ENCODE measurements around the gene TRIM13. TPM values are rescaled to one million over a fixed set of nuclear protein-coding genes. Genes with fewer than 3 reads are reported as not detected.
"Not testable (repeated sequence)": the region's sequence is repeated elsewhere in the genome, so short reads cannot be mapped to it uniquely, and the experiment has no call there.

TRIM13 gene
- total RNA-seq, 1 donor from 2014 or later = 18.8 TPM

DNA sequence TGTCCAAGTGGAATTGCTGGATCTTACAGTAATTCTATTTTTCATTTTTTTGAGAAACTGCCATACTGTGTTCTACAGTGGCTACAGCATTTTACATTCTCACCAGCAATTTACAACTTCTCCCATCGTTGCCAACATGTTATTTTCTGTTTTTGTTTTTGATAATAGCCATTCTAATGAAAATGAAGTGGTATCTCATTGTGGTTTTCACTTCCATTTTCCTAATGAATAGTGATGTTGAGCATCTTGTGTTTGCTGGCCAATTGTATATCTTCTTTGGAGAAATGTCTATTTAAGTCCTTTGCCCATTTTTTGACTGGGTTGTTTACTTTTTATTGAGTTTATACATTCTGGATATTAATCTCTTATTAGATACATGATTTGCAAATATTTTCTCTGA, 57.0 kb downstream of the TRIM13 start:
- H3K9me3 ChIP-seq (ENCODE audit: control insufficient read depth in 3 of 3, low read length in 3 of 3) = no peaks in the 10 kb centered on the region
- no peak overlapping the region for H3K27ac ChIP-seq (ENCODE audit: low read depth, low read length)
- H3K36me3 ChIP-seq (ENCODE audit: control insufficient read depth in 3 of 3, insufficient read depth in 3 of 3, low read length in 3 of 3) = peaks cover 0 to 6% (median 2%) of the 10 kb centered on the region in 3 donors
- no peaks in the 10 kb centered on the region for H3K27me3 ChIP-seq (ENCODE audit: control insufficient read depth in 3 of 3, insufficient read depth in 3 of 3, low read length in 3 of 3)
- H3K4me1 ChIP-seq (ENCODE audit: control insufficient read depth in 3 of 3, insufficient read depth in 3 of 3, low read length in 3 of 3) = no peaks in the 10 kb centered on the region
- no peak overlapping the region for H3K9ac ChIP-seq (ENCODE audit: low read depth in 1 of 3, low read length in 3 of 3)
- no peak overlapping the region for H3K4me3 ChIP-seq (ENCODE audit: low read length in 3 of 3)

DNA sequence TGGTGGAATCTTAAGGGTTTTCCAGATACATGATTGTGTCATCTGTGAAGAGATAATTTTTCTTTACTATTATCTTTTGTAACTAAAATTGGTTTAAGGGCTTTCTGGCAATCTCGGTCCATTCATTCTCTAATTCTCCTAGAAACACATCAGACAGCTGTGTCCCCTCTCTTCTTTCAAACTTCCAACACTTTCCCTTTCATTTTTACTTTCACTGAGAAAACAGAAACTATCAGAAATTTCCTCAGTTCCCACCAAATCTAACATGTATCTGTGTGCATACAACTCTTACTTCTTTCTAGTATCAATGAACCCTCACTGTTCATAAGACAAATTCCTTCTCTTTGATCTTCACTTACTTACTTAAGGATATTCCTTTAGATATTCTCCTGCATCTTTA, 58.6 kb downstream of the TRIM13 start:
- Histone ChIP-seq H3K27me3 (ENCODE audit: control insufficient read depth in 3 of 3, insufficient read depth in 3 of 3, low read length in 3 of 3) (no peaks in the 10 kb centered on the region), H3K9me3 (ENCODE audit: control insufficient read depth in 3 of 3, low read length in 3 of 3) (no peaks in the 10 kb centered on the region), H3K4me1 (ENCODE audit: control insufficient read depth in 3 of 3, insufficient read depth in 3 of 3, low read length in 3 of 3) (no peaks in the 10 kb centered on the region), H3K36me3 (ENCODE audit: control insufficient read depth in 3 of 3, insufficient read depth in 3 of 3, low read length in 3 of 3) (peaks cover 0 to 7% (median 2%) of the 10 kb centered on the region in 3 donors), H3K27ac (ENCODE audit: low read depth, low read length) (no peak overlapping the region), H3K4me3 (ENCODE audit: low read length in 3 of 3) (no peak overlapping the region), H3K9ac (ENCODE audit: low read depth in 1 of 3, low read length in 3 of 3) (no peak overlapping the region)

DNA sequence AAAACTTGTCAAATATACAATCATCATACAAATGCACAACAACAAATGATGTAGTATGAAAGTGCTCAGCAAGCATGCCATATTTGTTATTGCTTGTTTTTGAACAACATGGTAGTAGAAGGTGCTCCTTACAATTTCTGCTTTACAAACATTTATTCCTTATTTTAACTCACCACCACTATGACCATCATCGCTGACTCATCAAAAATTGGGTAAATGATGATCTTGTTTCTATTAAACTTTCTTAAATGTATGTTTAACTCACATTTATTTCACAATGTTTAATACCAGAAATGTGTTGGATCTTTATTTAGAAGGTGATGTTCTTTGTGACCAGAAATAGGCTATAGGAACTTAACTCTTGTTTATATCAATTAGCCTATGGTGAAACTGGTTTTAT, 63.9 kb downstream of the TRIM13 start:
- Histone ChIP-seq H3K9ac (ENCODE audit: low read depth in 1 of 3, low read length in 3 of 3) (no peak overlapping the region), H3K36me3 (ENCODE audit: control insufficient read depth in 3 of 3, insufficient read depth in 3 of 3, low read length in 3 of 3) (peaks cover 0 to 10% (median 2%) of the 10 kb centered on the region in 3 donors), H3K27me3 (ENCODE audit: control insufficient read depth in 3 of 3, insufficient read depth in 3 of 3, low read length in 3 of 3) (no peaks in the 10 kb centered on the region), H3K4me3 (ENCODE audit: low read length in 3 of 3) (no peak overlapping the region), H3K27ac (ENCODE audit: low read depth, low read length) (no peak overlapping the region), H3K9me3 (ENCODE audit: control insufficient read depth in 3 of 3, low read length in 3 of 3) (no peaks in the 10 kb centered on the region), H3K4me1 (ENCODE audit: control insufficient read depth in 3 of 3, insufficient read depth in 3 of 3, low read length in 3 of 3) (no peaks in the 10 kb centered on the region)

DNA sequence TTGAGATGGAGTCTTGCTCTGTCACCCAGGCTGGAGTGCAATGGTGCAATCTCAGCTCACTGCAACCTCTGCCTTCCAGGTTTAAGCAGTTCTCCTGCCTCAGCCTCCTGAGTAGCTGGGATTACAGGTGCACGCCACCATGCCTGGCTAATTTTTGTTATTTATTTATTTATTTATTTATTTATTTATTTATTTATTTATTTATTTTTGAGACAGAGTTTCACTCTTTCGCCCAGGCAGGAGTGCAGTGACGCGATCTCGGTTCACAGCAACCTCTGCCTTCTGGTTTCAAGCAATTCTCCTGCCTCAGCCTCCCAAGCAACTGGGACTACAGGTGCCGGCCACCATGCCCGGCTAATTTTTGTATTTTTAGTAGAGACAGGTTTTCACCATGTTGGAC, 65.5 kb downstream of the TRIM13 start:
- not testable (repeated sequence) for H3K27ac ChIP-seq (ENCODE audit: low read depth, low read length); H3K9ac ChIP-seq (ENCODE audit: low read depth in 1 of 3, low read length in 3 of 3); H3K27me3 ChIP-seq (ENCODE audit: control insufficient read depth in 3 of 3, insufficient read depth in 3 of 3, low read length in 3 of 3); H3K9me3 ChIP-seq (ENCODE audit: control insufficient read depth in 3 of 3, low read length in 3 of 3); H3K4me1 ChIP-seq (ENCODE audit: control insufficient read depth in 3 of 3, insufficient read depth in 3 of 3, low read length in 3 of 3); H3K4me3 ChIP-seq (ENCODE audit: low read length in 3 of 3)
- peaks cover 4 to 24% (median 14%) of the 10 kb centered on the region in 3 donors for H3K36me3 ChIP-seq (ENCODE audit: control insufficient read depth in 3 of 3, insufficient read depth in 3 of 3, low read length in 3 of 3)

DNA sequence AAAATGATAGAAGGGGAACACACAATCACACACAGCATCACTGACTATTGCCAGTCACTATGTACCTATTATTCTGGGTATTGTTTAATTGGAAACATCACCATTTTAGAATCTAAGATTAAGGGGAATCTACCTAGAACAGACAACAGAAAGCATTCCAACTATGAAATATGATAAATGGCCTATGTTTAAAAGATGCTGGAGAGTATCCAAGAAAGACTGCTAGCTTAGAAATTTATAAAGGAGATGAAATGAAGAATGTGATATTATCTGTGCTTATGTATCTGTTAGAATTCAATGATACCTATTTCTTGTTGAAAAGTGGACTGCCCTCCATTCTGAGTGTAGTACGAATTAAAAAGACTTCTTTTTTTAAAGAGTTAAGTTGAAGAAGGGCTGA, 68.9 kb downstream of the TRIM13 start:
- no peaks in the 10 kb centered on the region for H3K4me1 ChIP-seq (ENCODE audit: control insufficient read depth in 3 of 3, insufficient read depth in 3 of 3, low read length in 3 of 3)
- no peak overlapping the region for H3K4me3 ChIP-seq (ENCODE audit: low read length in 3 of 3)
- H3K27ac ChIP-seq (ENCODE audit: low read depth, low read length) = no peak overlapping the region
- peaks cover 4 to 29% (median 19%) of the 10 kb centered on the region in 3 donors for H3K36me3 ChIP-seq (ENCODE audit: control insufficient read depth in 3 of 3, insufficient read depth in 3 of 3, low read length in 3 of 3)
- no peaks in the 10 kb centered on the region for H3K9me3 ChIP-seq (ENCODE audit: control insufficient read depth in 3 of 3, low read length in 3 of 3)
- H3K27me3 ChIP-seq (ENCODE audit: control insufficient read depth in 3 of 3, insufficient read depth in 3 of 3, low read length in 3 of 3) = no peaks in the 10 kb centered on the region
- no peak overlapping the region for H3K9ac ChIP-seq (ENCODE audit: low read depth in 1 of 3, low read length in 3 of 3)

Small RNAs within 50 kb of the gene (small RNA-seq; reads per million reads assigned to genes)
- gene MIR16-1 (1.9 reads per million, percentile 85 among the genes with 10 or more reads in this experiment), gene MIR3613 (3.1 reads per million, percentile 88 among the genes with 10 or more reads in this experiment), gene RF02105 (not detected), gene RF02106 (not detected), gene RF02107 (not detected), gene RF02108 (not detected)

Other genes with a start within 250 kb of the TRIM13 start
- gene KPNA3, start 204.4 kb upstream of the TRIM13 start, total RNA-seq = 23.0 TPM
- 4.7 TPM for gene SPRYD7, start 60.7 kb upstream of the TRIM13 start, total RNA-seq
- gene KCNRG, start 18.4 kb downstream of the TRIM13 start, total RNA-seq = 2.1 TPM